ENCODE measurements around the gene E2F4.

Gene E2F4

GRCh38 chr16:67186550-67186950, 5.4 kb upstream of the E2F4 start:
- TF ChIP-seq EZH2phosphoT487 (IDR thresholded peaks at IDR 0.05; ENCODE audit: low read length) (no peak), EZH2 (optimal IDR thresholded peaks at IDR 0.05; ENCODE audit: low read depth, low read length) (no peak), CTCF (IDR thresholded peaks at IDR 0.05; ENCODE audit: low read length) (no peak)
- no peaks in the 10 kb centered on the region for H4K20me1 ChIP-seq (ENCODE audit: insufficient read depth, low read length)
- H3K9me2 ChIP-seq (replicated peaks; ENCODE audit: insufficient read depth, low read length), result no peaks in the 10 kb centered on the region
- no peak overlapping the region for H2AFZ ChIP-seq (ENCODE audit: low read length)
- no peaks in the 10 kb centered on the region for H3K9me3 ChIP-seq (replicated peaks; ENCODE audit: insufficient read depth, low read length)
- H3K4me3 ChIP-seq (ENCODE audit: low read length), result no peak overlapping the region
- peaks cover 13% of the 10 kb centered on the region for H3K79me2 ChIP-seq (ENCODE audit: low read length)
- no peak for DNase-seq
- H3F3A ChIP-seq (ENCODE audit: insufficient read depth, low read length), result peaks cover 9% of the 10 kb centered on the region; the same call in 1 of the 2 replicates
- no peak overlapping the region for H3K27ac ChIP-seq (ENCODE audit: low read length)
- peaks cover 13% of the 10 kb centered on the region for H3K27me3 ChIP-seq (replicated peaks; ENCODE audit: insufficient read depth, low read length)
- no peaks in the 10 kb centered on the region for H3K36me3 ChIP-seq (replicated peaks; ENCODE audit: insufficient read depth, low read length)
- H3K4me2 ChIP-seq (ENCODE audit: low read depth, low read length), result no peak overlapping the region
- no peak overlapping the region for H3K9ac ChIP-seq (ENCODE audit: low read length)
- H3K4me1 ChIP-seq (ENCODE audit: low read length), result peaks cover 16% of the 10 kb centered on the region

GRCh38 chr16:67187175-67187890, 4.6 kb upstream of the E2F4 start:
- Histone ChIP-seq H2AFZ (ENCODE audit: low read length) (no peak overlapping the region), H3K9ac (ENCODE audit: low read length) (no peak overlapping the region), H3K4me1 (ENCODE audit: low read length) (peaks cover 14% of the 10 kb centered on the region)

GRCh38 chr16:67188323-67188722, 3.6 kb upstream of the E2F4 start:
- Histone ChIP-seq H3K9ac (ENCODE audit: low read length) (no peak overlapping the region), H3K79me2 (ENCODE audit: low read length) (peaks cover 14% of the 10 kb centered on the region), H3K9me2 (replicated peaks; ENCODE audit: insufficient read depth, low read length) (no peaks in the 10 kb centered on the region), H3K4me2 (ENCODE audit: low read depth, low read length) (no peak overlapping the region), H4K20me1 (ENCODE audit: insufficient read depth, low read length) (no peaks in the 10 kb centered on the region), H3K27me3 (replicated peaks; ENCODE audit: insufficient read depth, low read length) (peaks cover 13% of the 10 kb centered on the region), H3K36me3 (replicated peaks; ENCODE audit: insufficient read depth, low read length) (no peaks in the 10 kb centered on the region), H2AFZ (ENCODE audit: low read length) (no peak overlapping the region), H3K4me3 (ENCODE audit: low read length) (no peak overlapping the region), H3K9me3 (replicated peaks; ENCODE audit: insufficient read depth, low read length) (no peaks in the 10 kb centered on the region), H3K27ac (ENCODE audit: low read length) (no peak overlapping the region), H3K4me1 (ENCODE audit: low read length) (peaks cover 14% of the 10 kb centered on the region), H3F3A (ENCODE audit: insufficient read depth, low read length) (peaks cover 9% of the 10 kb centered on the region; the same call in 1 of the 2 replicates)
- no peak for TF ChIP-seq EZH2 (optimal IDR thresholded peaks at IDR 0.05; ENCODE audit: low read depth, low read length)
- TF ChIP-seq EZH2phosphoT487 (IDR thresholded peaks at IDR 0.05; ENCODE audit: low read length), result no peak
- no peak for TF ChIP-seq CTCF (IDR thresholded peaks at IDR 0.05; ENCODE audit: low read length)
- no peak for DNase-seq

More at GRCh38 chr16:67187175-67187890, 4.6 kb upstream of the E2F4 start:
- peaks cover 9% of the 10 kb centered on the region; the same call in 1 of the 2 replicates for H3F3A ChIP-seq (ENCODE audit: insufficient read depth, low read length)
- no peak overlapping the region for H3K4me2 ChIP-seq (ENCODE audit: low read depth, low read length)
- peaks cover 13% of the 10 kb centered on the region for H3K27me3 ChIP-seq (replicated peaks; ENCODE audit: insufficient read depth, low read length)
- no peaks in the 10 kb centered on the region for H3K36me3 ChIP-seq (replicated peaks; ENCODE audit: insufficient read depth, low read length)
- no peaks in the 10 kb centered on the region for H3K9me3 ChIP-seq (replicated peaks; ENCODE audit: insufficient read depth, low read length)
- H3K9me2 ChIP-seq (replicated peaks; ENCODE audit: insufficient read depth, low read length), result no peaks in the 10 kb centered on the region
- DNase-seq, result no peak
- no peaks in the 10 kb centered on the region for H4K20me1 ChIP-seq (ENCODE audit: insufficient read depth, low read length)
- H3K4me3 ChIP-seq (ENCODE audit: low read length), result no peak overlapping the region
- no peak overlapping the region for H3K27ac ChIP-seq (ENCODE audit: low read length)
- peaks cover 14% of the 10 kb centered on the region for H3K79me2 ChIP-seq (ENCODE audit: low read length)
- TF ChIP-seq EZH2phosphoT487 (IDR thresholded peaks at IDR 0.05; ENCODE audit: low read length) (no peak), EZH2 (optimal IDR thresholded peaks at IDR 0.05; ENCODE audit: low read depth, low read length) (no peak), CTCF (IDR thresholded peaks at IDR 0.05; ENCODE audit: low read length) (no peak)

All from MM.1S (cell line).